NCI-H524 (cell line): ENCODE data around the gene CD38.
A peak's percentile ranks its signal among the peaks of the same experiment; 100 is the strongest.

ENCODE experiments used
- DNase-seq, 2 experiments: peaks; one replicate each; lab custom pipeline; 2025; lab: John Stamatoyannopoulos, UW

Gene CD38

DNA sequence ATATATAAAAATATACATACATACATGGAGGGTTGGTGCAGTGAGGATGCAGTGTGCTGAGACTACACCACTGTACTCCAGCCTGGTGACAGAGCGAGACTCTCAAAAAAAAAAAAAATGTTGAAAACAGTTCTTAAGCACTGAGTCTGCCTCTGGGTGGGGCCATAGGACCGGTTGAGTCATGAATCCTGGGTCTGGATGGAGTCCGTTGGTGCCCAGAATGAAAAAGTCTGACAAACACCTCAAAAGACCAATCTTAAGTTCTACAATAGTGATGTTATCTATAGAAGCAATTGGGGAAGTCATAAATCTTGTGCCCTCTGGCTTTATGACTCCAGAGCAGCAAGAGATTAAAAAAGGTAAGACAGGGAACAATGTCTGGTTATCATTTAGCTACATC is 90.0 kb downstream of the CD38 start:
- DNase-seq = no peak

DNA sequence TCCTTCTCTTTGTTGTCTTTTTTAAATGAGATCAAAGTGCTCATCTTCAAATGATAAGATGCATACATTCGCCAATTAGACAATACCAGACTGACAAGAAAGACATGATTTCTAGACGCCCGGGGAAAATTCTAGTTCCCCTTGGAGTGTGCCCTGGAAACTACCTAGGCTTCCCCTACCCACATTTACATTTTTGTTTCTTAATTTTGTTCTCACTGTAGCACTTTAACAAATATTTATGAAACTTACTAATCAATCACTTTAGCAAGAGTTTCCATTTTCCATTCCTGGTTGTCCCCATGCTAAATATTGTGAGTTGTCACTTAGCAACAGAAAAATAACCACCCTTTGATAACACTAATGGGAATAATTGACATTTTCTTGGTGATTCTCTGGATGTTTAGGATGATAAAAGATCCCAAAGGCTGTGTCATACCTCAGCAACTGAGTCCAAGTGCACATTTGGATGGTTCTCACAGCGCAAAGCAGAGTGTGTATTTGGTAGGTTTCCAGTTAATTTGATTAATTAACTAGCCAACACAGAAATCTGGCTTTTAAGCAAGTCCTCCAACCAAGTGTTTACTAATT is 90.8 kb downstream of the CD38 start:
- DNase-seq = no peak

DNA sequence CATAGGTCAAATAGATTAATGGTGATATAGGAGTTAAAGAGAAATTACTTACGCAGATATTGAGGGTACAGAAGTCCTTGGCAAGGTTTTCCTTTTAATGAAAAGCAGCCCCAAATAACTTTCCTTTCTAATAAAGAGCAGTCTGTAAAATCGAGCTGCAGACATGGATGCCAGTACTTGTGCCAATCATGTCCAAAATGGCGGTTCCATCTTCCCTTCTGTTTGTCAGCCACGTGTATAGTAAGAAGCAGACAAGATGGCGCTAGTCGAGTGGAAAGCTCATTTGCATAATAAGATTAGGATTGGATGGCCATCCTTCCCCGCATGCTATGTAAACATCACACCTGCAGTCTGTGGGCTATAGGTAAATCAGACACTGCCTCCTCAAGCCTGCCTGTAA is 92.0 kb downstream of the CD38 start:
- DNase-seq = peak; percentile 3 to 30

DNA sequence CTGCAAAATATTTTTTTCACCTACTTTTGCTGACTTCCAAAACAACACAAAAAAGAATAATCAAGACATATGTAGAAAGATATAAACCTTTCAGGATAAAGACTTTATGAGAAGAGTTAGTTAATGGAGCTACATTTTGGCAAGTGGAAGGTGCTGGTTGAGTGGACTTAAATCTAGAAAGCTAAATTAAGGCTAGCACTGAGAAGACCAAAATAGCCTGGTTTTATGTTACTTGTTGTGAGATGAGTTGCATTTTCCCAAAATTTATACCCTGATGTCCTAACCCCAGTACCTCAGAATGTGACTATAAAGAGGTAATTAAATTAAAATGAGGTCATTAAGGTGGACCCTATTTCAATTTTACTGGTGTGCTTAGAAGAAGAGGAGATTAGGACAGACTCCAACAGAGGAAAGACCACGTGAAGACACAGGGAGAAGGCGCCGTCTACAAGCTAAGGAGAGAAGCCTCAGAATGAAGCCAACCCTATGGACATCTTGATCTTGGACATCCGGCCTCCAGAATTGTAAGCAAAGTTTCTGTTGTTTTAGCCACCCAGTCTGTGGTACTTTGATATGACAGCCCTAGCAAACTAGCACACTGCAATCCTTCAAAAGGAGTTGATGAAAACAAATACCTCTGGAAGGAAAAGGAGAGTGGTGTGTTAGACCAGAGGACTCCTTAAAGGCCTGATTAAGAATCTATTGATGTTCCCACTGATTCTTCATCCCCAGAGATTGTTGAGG is 93.0 kb downstream of the CD38 start:
- DNase-seq = no peak

DNA sequence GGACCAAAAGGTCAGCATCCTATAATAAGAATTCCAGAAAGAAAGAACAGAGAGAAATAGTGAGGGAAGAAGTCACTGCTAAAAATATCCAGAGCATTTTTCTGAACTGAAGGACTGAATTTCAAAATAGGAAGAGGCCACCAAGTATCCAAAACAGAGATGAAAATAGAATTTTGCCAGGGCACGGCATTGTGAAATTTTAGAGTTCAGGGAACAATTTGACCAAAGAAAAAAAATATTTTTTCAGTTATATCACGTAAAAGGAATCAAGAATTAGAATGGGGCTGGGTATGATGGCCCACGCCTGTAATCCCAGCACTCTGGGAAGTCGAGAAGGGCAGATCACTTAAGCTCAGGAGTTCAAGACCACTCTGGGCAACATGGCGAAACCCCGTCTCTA is 95.0 kb downstream of the CD38 start:
- DNase-seq = no peak

DNA sequence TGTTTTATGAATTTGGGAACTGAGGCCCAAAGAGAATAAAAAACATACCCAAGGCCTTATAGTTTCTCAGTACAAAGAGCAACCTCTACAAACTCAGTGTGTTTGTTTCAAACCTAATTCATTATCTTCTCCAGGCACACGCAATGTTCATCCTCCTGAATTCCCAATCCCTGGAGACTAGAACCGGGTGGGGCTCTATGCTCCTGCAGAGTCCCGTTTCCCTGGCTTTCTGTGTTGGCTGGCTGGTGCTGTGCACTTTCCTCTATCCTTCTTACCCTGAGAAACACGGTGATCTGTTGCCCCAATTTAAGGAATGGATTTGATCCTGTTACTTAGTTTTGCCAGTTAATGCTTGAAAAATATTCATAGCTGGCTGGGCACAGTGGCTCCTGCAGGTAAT is 96.5 kb downstream of the CD38 start:
- no peak for DNase-seq

DNA sequence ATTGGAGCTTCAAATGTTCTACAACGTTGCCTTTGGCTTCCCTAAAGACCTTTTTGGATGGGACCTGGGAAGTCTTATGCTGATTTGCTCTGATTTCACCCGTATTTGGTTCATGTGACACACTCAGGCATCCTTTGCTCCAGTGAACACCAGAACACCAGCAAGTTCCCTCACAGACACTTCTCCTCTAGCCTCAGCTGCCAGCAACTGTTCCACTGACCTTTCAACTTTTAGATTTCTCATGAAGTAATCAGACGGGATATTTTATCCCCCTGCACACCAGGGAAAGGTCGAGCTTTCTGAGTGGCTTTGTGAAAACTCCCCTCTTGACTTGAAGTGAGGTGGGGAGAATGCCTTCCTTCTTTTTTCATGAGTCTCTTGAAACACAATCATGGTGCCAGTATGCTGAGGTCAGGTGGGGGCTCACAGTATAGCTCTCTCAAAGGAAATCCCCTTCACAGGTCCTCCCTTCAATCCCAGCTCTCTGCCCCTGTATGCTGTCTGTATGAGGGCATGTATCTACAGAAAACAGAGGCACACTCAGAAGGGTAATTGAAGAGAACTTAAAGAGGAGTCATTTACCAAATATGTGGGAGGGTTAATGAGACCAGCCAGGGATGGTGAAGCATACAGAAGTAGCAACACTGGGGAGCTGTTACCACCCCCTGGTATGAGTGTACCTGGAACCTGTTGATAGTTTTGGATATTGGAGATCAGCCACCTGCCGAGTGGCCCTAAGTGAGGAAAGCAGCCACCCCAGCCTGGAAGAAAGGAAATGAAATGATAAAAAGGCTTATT is 97.7 kb downstream of the CD38 start:
- no peak for DNase-seq

DNA sequence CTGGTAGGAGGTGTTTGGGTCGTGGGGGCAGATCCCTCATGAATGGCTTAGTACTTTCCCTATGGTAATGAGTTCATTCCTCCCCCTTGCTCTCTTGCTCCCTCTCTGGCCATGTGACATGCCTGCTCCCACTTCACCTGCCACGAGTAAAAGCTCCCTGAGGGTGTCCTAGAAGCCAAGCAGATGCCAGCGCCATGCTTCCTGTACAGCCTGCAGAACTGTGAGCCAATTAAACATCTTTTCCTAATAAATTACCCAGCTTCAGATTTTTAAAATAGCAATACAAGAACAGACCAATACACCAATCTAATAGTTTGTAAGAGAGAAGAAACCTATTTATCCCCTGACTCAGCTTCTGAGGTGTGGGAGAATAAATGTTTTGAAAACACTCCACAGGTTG is 99.9 kb downstream of the CD38 start:
- DNase-seq = no peak

DNA sequence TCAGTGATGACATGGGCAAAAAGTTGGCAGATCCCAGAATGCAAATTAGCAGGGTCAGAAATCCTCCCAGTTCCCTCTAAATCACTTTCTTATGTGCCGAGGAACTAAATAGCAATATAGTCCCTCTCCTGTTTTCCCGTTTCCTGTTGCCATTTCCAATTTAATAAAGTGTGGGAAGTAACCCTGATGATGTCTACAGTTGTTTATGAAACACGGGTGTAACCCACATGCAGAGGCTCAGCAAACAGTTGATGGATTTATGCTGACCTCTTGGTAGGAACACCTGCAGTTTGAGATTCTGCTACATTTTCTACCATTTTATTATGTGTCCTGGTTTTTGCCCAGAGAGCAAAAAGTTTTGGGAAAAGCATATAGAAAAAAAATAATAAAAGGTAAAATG is 103.7 kb downstream of the CD38 start:
- DNase-seq = no peak

DNA sequence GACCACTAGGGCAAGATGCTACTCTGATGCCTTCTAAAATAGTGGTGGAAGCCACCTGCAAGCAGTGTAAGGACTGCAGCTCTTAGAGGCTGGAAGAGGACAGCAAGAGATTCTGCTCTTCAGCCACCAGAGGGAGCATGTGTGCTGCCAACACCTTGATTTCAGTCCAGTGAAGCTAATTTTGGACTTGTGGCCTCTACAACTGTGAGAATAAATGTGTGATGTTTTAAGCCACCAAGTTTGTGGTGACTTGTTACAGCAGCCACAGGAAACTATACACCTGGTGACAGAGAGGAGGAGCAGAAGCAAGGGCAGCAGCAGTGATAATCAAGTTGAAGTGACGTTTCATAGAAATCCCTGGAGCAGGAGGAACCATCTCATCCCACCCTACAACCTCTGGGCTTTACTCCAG is 104.6 kb downstream of the CD38 start:
- peak; percentile 54 to 63 for DNase-seq

DNA sequence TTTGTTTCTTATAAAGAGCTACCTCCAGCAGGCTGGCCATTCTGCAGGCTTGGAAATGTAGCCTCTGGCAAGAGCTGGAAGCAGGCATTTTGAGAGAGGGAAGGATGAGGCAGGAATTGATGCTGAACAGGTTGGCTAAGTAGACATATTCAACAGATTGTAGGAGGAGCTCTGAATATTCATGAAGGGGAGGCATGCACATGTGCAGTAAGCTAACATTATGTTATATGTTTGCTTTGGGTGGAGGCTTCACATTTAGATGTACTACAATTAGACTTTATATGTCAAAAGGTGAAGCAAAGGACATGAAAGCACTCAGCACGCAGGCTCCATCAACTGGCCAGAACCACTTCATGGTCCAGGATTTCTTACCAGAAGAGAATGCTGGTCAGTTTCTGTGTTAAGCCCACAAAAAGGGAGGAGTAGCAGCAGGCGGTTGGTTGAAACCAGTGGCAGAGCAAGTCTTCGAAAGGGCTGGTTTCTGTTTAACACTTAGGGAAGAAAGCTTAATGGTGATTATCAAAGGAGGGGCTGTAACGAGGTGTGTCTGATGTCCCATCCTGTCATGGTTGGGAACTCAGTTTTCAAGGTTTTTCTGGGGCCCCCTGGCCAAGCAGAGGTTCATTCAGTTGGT is 105.6 kb downstream of the CD38 start:
- DNase-seq = no peak

DNA sequence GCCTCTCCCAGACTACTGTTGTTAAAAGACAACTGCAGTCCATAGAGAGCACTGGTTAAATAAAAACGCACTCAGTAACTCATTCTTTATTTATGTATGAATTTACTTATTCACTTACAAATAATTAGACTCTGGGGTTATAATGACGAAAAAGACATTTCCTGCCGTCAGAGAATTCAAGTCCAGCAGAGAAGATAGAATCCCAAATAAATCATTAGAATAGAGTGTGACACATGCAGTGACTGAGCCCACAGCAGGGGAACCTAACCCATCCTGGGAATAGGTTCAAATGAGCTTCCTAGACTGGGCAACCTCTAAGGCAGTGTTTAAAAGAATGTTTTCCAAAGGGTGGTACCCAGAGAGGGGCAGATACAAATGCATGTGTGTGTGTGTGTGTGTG is 106.5 kb downstream of the CD38 start:
- DNase-seq = no peak

DNA sequence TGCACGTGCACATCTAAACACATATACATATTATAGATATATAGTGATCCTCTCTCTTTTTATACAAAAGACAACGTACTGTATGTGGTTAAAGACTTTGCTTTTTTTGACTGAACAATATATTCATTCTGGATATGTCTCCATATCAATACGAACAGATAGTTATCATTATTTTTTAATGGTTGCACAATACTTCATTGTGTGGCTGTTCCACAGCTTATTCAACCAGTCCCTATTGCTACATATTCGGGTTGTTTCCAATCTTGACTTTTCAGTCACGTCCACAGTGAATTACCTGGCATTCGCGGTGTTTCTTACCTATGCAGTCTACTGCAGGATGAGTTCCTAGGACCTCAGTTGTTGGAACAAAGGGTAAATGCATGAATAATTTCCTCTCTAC is 107.3 kb downstream of the CD38 start:
- DNase-seq = no peak

DNA sequence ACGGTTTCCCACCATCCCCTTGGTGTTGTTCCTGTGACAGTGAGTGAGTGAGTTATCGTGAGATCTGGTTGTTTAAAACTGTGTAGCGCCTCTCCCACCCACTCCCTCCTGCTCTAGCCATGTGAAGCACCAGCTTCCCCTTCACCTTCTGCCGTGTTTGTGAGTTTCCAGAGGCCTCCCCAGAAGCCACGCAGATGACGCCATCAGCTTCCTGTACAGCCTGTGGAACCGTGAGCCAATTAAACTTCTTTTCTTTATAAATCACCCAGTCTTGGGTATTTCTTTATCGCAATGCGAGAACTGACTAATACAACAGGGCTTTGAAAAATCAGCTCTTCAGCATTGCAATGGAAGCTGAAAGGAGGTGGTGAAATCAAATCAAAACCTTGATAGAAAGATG is 110.4 kb downstream of the CD38 start:
- DNase-seq = no peak

DNA sequence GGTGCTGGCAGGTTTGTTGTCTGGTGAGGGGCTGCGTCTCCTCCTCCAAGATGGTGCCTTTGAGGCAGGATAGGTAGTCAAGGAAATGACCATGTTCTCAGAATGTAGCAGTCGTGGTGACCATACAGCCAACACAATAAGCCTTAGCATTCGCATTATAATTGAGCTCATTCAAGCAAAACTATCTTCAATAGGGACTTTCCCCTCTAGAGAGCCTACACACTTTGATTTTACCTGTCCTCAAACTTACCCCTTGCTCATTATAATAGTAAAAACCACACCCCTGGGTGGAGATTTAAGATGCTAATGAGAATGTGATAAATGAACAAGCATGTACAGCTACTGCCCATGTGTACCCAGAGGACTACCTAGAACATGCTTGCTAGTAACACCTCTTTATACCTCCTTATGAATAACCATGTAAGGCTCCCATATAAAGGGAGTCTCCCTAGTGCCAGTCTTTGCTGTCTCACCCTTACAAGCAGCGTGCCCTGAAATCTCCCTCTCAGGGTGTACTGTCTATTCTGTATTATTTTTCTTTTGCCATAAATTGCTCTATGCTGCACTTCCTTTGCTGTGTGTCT is 112.2 kb downstream of the CD38 start:
- DNase-seq = no peak

DNA sequence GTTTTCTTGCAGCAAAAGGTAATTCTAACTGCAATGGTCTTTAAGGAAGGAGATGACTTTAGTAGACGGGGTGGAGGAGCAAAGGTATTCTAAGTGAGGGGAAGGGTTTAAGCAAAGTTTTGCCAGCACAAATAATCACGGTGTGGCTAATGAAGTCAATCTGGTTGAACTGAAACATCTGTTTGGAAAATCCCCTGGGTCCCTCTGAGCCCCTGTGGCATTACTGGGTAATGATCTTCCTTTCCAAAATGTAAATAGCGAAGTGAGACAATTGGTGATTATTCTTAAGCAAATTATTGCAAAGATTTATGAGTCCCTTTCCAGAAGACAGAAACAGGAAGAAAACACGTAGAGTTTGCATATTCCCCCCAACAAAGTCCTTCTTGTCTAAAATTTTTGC is 113.2 kb downstream of the CD38 start:
- DNase-seq = peak in 1 of 2 experiments; percentile 36

DNA sequence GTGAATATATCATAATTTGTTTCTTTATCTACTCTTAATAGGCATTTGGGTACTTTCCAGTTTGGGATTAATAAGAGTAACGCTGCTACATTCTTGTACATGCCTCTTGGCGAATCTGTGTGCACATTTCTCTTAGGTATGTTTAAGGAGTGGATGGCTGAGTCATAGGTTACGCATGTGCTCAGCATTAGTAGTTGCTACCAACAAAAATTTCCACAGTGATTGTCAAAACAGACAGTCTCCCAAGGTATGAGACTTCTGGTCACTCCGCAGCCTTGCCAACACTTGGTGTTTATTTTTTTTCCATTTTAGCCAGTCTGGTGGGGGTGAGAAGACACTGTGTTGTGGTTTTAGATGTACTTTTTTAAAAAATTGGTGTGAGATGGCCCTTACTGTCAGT is 115.8 kb downstream of the CD38 start:
- no peak for DNase-seq

DNA sequence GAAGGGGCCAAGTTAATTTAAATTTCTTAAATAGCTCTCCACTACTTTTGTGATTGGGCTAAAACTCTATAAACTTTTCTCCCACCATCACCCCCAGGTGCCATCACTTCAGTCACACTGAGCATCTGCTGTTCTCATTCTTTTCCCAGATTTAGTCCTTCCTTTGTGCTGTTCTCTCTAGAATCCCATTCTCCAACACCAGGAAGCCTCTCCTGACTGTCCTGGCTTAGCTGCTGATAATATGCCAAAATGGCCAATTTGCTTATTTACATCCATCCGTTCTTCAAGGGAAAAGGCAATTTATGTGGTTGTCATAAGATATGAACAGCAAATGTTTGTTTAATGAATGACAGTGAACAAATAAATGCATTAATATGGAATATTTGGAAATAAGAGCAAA is 116.3 kb downstream of the CD38 start:
- no peak for DNase-seq

DNA sequence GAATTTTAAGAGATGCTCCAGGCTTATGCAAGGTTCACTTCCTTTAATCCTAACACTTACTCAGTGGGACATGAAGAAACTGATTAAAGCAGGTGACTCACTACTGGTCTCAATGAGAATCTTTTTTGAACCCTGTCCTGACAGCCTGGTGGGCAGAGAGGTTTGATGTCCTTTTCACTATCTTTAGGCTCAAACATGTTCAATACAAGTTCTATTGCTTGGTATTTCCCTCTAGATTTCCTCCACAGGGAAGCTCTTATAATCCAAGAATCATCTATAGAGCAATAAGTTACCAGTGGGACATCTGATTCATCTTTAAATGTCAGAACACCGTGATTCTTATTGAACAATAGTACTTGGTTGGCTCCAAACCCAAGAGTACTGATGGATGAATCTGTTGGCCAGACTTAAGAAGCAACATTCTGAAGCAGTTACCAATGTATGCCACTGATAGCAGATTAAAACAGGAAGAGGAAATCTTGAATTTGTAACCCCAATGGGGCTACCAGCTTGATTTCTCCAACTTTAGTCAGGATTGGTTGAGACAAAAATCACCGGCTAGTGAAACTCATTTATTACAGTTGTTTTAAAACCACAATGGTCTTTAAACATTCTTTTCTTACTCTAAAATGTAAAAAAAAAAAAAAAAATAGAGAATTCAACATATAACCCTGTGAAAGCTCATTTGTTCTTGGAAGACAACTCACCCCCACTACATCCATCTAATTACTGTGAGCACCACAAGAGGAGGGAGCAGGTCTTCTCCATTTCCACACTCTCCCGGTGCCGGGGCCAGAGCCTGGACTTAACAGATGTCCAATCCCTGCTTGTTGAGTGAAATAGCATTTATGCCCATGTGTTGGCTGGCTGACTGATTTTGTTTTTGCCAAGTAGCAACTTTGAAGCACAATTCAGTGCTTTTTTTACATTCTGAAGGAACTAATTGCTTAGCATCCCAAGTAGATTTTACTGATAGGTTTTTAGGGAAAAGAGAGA is 117.1 kb downstream of the CD38 start:
- DNase-seq = peak in 1 of 2 experiments; percentile 37

DNA sequence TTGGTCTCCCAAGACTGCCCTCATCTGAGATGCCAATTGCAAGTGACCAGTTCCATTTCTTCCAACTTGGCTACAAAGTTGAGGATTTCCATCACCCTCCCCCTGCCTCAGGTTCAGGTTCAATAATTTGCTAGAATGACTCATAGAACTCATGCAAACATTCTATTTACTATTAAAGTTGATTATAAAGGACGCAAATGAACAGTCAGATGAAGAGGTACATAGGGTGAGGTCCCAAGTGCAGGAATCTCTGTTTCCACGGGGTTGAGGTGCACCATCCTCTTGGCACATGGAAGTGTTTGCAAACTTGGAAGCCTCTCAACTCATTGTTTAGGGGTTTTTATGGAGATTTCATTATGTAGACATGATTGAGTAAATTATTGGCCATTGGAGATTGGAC is 119.4 kb downstream of the CD38 start:
- DNase-seq = no peak

DNA sequence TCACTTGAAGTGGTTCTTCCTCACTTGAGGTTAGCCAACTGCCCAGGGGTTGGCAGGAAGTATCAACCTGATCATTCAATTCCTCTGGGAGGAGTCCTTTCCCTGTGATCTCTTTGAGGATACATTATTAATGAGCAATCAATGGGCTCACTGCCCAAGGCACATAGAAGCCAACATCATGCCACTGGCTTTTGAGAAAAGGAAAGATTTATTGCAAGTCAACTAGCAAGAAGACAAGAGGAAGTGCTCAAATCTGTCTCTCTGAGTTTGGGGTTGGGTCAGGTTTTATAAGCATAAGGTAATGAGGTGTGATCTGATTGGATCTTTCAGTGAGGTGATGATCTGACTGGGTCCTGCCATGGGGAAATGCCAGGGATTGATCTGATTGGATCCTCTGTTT is 120.8 kb downstream of the CD38 start:
- no peak for DNase-seq
